Hepatocyte (in vitro differentiated cells): ENCODE data around the gene TRAF1.

Experiments used
- CTCF ChIP-seq: fragments of 200-600 bp; sonication (generic); IDR thresholded peaks from 2 replicates; pipeline ENCODE4 v1.5.1; 2016; ENCODE audit warnings: antibody characterized with exemption, mild to moderate bottlenecking; ENCODE audit not compliant: poor library complexity
- EZH2 ChIP-seq: fragments of 200-600 bp; sonication (generic); IDR thresholded peaks from 2 replicates; pipeline ENCODE4 v1.6.1; 2016; ENCODE audit warnings: antibody characterized with exemption, mild to moderate bottlenecking, borderline replicate concordance
- EZH2phosphoT487 ChIP-seq: fragments of 200-600 bp; sonication (generic); IDR thresholded peaks from one replicate; pipeline ENCODE4 v1.6.1; 2018; ENCODE audit warnings: antibody characterized with exemption, mild to moderate bottlenecking, low read depth, moderate library complexity; ENCODE audit not compliant: unreplicated experiment, severe bottlenecking

- TF ChIP-seq CTCF: no peak
- TF ChIP-seq EZH2: no peak
- no peak for TF ChIP-seq EZH2phosphoT487
Observed at GRCh38 chr9:120875643-120875953, 51.0 kb downstream of the TRAF1 start.
